HG03565 (cell line): ENCODE data around the gene TSHZ3.

Source experiments
- ATAC-seq: cut with Tn5 transposase; IDR thresholded peaks from one replicate; pipeline ENCODE4 v1.9.1; 2021; ENCODE audit warnings: mild to moderate bottlenecking, moderate library complexity; ENCODE audit not compliant: unreplicated experiment

Gene TSHZ3

GRCh38 chr19:31355665-31356289, 6.5 kb upstream of the TSHZ3 start:
- no peak for ATAC-seq

GRCh38 chr19:31354799-31355664, 5.8 kb upstream of the TSHZ3 start:
- ATAC-seq, result no peak

- ATAC-seq, result no peak
These were observed 5.1 kb upstream of the TSHZ3 start for GRCh38 chr19:31354316-31354715.

GRCh38 chr19:31353833-31354232, 4.6 kb upstream of the TSHZ3 start:
- ATAC-seq, result no peak

GRCh38 chr19:31352782-31353651, 3.8 kb upstream of the TSHZ3 start:
- no peak for ATAC-seq

- ATAC-seq, result no peak
These were observed 3.1 kb upstream of the TSHZ3 start for GRCh38 chr19:31352296-31352781.

- no peak for ATAC-seq
These were observed 2.6 kb upstream of the TSHZ3 start for GRCh38 chr19:31351855-31352195.

- no peak for ATAC-seq
These were observed 2.0 kb upstream of the TSHZ3 start for GRCh38 chr19:31351056-31351854.

GRCh38 chr19:31350693-31351055, 1.4 kb upstream of the TSHZ3 start:
- ATAC-seq, result no peak

GRCh38 chr19:31350033-31350692, 927 bp upstream of the TSHZ3 start:
- ATAC-seq, result no peak

- ATAC-seq, result no peak
These were observed 616 bp downstream of the TSHZ3 start for GRCh38 chr19:31348481-31349159.

GRCh38 chr19:31347828-31348392, 1.3 kb downstream of the TSHZ3 start:
- no peak for ATAC-seq

GRCh38 chr19:31347354-31347753, 1.9 kb downstream of the TSHZ3 start:
- ATAC-seq, result no peak

- no peak for ATAC-seq
These were observed 2.8 kb downstream of the TSHZ3 start for GRCh38 chr19:31346184-31347059.

- ATAC-seq, result no peak
These were observed 4.8 kb downstream of the TSHZ3 start for GRCh38 chr19:31344403-31344802.

- no peak for ATAC-seq
These were observed 6.3 kb downstream of the TSHZ3 start for GRCh38 chr19:31342926-31343325.

- no peak for ATAC-seq
These were observed 8.9 kb downstream of the TSHZ3 start for GRCh38 chr19:31340042-31341025.
